Umbilical cord (tissue), 2 donors: ENCODE results near the gene NSA2. TPM values are rescaled to one million over a fixed set of nuclear protein-coding genes. Genes with fewer than 3 reads are reported as not detected.
A peak's percentile ranks its signal among the peaks of the same experiment; 100 is the strongest.
"Not testable (repeated sequence)": the region's sequence is repeated elsewhere in the genome, so short reads cannot be mapped to it uniquely, and the experiment has no call there.

Experiments
- DNase-seq: peaks from one replicate; pipeline ENCODE4 v3.0.0-alpha.2; 2015; ENCODE audit warnings: low spot score
- total RNA-seq: library from RNA; depleted of rRNA; stranded (reverse); fragments of >200 nt; gene quantifications from one replicate; pipeline ENCODE4 v1.2.3, GENCODE V29; 2014; ENCODE audit warnings: low replicate concordance; ENCODE audit not compliant: insufficient read depth

The NSA2 gene
- 118 TPM for total RNA-seq

DNA sequence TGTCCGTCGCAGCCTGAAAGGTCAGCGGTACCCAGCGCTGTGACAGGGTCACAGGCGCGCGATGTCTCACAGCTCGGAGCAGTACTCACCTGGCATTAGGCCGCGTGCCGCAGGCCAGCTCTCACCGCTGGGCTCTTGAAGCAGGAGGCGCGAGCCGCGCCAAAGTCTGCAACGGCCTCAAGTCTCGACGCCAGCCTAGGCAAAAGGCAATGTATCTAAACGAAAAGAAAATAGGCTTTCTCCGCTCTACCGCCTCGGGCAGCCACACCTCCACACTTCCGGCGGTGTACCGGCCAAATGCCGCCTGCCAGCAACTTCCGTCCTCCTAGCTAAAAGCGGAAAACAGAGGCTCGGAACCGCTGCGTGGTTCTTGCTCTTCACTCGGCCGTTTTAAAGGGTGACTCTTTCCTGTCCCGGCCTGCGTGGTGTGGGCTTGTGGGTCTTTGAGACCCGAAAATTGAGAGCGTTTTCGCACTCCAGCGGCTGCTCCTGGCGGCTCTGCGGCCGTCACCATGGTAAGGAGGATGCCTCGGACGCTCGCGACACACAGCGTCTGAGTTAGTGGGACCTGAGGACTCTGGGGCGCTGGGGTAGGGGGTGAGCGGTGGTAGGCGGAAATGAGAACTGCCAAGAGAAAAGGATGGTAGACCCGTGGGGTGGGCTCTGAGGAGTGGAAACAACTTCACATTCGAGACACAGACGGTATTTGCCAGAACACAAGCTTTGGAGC is at the start of gene NSA2, which contains the start of gene GFM2:
NSA2 (plus strand) TSS at position 401 of the 730 bp plus-strand sequence; CDS start at position 513, 112 bp downstream.
GFM2 (minus strand) TSS at position 269 of the 730 bp plus-strand sequence. CDS start 3,375 bp downstream, outside the sequence.
- DNase-seq, result peak; percentile 96

- no peak for DNase-seq
Measured at GRCh38 chr5:74717596-74717995, 49.5 kb upstream of the NSA2 start.

DNA sequence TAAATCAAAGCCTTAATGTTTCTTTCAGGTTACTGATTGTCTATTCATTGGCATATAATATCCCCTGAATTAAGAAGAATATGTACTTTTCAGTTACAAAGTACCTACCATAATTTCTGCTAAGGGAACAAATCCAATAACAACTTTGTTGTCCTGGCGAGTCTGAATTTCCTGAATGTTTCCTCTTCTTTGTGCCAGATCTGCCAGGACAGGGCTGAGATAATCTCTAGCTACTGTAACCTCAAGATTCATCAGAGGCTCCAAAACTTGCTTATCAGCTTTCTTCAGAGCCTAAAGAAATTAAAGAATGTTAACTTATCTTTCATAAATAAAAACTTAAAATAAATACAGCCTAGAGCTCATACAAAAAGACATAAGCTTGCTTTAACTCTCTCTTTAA is 44.8 kb upstream of the NSA2 start:
- no peak for DNase-seq

GRCh38 chr5:74725331-74725730 is 41.7 kb upstream of the NSA2 start:
- no peak for DNase-seq

DNA sequence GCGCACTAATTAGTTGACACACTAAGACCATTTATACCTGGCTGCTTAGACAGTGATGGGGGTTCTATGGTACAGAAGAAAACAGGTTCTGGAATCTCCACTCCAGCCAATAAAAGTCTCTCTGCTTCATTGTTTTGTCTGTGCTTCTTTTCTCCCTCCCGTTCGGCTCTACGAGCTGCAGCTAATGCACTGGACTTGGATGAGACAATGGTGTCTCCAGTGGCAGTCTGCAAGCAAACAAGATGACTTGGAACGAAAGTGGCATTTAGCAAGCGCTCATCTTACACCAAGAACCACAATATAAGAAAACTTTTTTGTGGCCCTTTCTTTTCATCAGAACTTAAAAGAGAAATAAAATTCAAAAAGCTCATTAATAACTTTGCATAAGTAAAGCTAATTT is 30.3 kb upstream of the NSA2 start:
- no peak for DNase-seq

GRCh38 chr5:74738406-74738805 is 28.6 kb upstream of the NSA2 start:
- no peak for DNase-seq

GRCh38 chr5:74748742-74749141 is 18.3 kb upstream of the NSA2 start:
- DNase-seq, result not testable (repeated sequence)

DNA sequence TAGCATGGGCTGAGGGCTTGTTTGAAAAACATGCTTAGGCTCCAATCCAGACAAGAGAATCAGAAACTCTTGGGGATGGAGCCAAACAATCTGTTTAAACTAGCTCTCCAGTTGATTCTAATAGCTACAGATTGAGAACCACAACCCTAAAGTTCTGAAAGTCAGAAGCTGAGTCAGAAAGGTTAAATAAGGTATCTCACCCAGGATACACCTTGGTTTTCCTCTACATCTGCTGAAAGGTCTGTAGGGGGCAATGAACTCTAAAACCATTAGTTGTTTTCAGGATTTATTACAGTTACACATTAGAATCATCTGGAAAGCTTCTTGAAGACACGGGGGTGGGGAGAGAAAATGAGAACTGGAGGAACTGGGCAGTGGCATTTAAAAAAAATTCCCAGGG is 5.8 kb upstream of the NSA2 start:
- DNase-seq, result no peak

DNA sequence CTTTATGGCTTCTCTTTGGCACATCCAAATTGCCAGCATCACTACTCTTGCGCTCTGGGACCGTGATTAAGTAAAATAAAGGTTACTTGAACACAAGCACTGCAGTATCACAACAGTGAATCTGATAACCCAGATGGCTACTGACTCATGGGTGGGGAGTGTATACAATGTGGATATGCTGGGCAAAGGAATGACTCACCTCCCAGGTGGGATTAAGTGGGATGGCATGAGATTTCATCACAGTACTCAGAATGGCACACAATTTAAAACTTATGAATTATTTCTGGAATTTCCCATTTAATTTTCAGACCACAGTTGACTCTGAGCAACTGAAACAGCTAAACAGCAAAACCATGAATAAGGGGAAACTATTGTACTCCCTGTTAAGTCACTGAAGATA is 4.5 kb upstream of the NSA2 start:
- DNase-seq, result no peak

GRCh38 chr5:74763504-74763903 is 3.5 kb upstream of the NSA2 start:
- no peak for DNase-seq

DNA sequence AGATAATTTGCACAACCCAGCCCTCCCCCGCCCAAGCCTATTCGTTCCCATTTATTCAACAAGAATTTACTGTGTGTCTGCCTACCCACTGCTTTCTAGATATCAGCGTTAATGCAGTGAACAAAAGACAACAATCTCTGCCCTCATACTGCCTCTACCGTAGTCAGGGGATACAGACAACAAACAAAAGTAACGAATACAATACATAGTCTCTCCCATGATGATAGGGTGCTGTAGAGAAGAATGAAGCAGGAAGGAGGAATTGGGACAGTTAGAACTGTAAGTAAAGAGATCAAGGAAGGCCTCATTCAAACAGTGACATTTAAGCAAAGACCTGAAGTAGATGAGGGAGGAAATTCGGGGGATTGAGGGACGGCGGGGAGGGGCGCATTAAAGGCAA is 1.8 kb upstream of the NSA2 start:
- no peak for DNase-seq

- no peak for DNase-seq
Measured at GRCh38 chr5:74765929-74766328, 1.1 kb upstream of the NSA2 start.

DNA sequence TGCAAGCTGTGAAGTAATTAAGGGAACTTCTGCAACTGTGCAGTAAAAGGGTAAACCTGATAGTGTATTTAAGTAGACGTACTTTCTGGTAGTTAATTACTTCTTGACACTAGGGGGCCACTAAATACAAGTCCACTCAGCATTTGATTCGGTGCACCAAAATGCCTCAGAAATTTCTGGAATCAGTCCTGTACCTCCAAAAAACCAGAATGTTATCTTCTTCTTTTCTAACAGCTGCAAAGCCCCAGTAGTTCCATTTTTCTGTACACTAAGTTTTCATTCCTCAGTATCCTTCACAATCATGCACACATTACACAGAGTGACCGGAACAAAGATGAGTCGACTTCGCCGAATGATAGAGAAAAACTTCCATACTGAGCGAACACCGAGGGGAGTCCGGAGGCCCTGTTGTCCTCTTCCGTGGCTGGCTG is 616 bp upstream of the NSA2 start:
- DNase-seq, result peak; percentile 29

- peak; percentile 47 for DNase-seq
Measured at GRCh38 chr5:74767579-74767913, 497 bp downstream of the NSA2 start.

DNA sequence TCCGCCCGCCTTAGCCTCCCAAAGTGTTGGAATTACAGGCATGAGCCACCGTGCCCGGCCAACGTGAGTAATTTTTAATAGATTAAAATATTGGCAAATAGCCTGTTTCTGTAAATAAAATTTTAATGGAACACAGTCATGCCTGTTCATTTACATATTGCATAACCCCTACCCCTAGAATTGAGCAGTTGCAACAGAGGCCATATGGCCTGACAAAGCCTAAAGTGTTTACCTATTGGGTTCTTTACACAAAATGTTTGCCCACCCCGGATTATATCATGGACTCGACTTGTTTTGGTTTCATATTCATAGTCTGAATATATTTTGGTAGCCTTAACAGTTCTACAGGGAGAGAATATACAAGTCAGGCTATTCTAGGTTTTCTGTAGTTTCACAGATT is 5.3 kb downstream of the NSA2 start:
- DNase-seq, result no peak

- DNase-seq, result no peak
Measured at GRCh38 chr5:74778609-74779008, 11.6 kb downstream of the NSA2 start.

DNA sequence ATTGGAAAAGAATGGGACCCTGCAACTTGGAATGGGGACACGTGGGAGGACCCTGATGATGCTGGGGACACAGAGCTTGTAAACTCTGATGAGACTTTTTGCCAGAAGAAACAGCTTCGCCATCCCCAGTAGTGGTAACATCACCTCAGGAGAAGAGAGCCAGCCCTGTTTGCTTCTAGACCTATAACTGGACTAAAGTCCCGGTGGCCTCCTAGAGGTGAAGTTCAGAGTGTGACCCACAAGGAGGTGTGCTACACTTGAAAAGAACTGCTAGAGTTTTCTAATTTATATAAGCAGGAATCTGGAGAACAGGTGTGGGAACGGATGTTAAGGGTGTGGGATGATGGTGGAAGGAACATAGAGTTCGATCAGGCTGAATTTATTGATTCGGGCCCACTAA is 19.8 kb downstream of the NSA2 start:
- no peak for DNase-seq

DNA sequence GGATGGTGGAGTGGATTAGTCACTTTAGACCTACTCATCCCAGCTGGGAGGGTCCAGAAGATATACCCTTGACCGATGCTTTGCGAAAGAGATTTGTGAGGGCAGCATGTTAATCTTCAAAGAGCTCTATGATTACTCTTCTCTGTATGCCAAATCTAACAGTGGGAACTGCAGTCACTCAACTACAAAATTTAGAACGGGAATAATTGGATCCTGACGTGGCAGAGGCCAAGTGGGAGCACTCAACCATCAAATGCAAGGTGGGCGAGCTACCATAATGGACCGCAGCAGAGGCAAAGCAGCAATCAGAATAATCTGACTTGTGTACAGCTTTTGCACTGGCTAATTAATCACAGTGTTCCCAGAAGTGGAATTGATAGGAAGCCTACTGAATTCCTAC is 20.4 kb downstream of the NSA2 start:
- no peak for DNase-seq

DNA sequence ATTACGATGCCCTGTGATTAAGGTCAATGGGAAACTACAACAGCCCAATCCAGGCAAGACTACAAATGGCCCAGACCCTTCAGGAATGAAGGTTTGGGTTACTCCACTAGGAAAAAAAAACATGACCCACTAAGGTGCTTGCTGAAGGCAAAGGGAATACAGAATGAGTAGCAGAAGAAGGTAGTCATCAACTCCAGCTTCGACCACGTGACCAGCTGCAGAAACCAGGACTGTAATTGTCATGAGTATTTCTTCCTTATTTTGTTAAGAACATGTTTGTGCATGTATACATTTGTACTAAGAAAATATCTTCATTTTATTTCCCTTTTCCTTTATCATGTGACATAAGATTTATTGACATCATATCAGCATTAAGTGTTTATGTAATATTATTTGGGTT is 24.6 kb downstream of the NSA2 start:
- DNase-seq, result not testable (repeated sequence)

DNA sequence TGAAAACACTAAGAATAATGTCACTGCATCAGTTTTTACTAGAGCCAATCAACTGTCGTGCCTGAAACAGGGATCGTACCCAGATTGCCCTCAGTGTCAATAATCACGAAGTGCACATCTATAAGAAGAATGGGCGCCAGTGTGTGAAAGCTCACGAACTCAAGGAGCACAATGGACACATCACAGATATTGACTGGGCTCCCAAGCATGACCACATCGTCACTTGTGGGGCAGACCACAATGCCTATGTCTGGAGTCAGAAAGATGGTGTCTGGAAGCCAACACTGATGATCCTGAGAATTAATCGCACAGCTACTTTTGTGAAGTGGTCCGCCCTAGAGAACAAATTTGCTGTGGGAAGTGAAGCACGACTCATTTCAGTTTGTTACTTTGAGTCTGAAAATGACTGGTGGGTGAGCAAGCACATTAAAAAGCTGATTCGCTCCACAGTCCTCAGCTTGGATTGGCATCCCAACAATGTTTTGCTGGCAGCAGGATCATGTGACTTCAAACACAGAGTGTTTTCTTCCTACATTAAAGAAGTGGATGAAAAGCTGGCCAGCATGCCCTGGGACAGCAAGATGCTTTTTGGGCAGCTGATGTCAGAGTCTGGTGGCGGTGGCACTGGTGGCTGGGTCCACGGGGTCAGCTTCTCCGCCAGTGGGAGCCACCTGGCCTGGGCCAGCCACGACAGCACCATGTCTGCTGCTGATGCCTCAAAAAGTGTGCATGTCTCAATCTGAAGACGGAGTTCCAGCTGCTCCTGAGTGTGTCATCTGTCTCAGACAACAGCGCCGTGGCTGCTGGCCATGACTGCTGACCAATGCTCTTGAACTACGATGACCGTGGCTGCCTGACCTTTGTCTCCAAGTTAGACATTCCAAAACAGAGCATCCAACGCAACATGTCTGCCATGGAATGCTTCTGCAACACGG is 32.2 kb downstream of the NSA2 start:
- no peak for DNase-seq

DNA sequence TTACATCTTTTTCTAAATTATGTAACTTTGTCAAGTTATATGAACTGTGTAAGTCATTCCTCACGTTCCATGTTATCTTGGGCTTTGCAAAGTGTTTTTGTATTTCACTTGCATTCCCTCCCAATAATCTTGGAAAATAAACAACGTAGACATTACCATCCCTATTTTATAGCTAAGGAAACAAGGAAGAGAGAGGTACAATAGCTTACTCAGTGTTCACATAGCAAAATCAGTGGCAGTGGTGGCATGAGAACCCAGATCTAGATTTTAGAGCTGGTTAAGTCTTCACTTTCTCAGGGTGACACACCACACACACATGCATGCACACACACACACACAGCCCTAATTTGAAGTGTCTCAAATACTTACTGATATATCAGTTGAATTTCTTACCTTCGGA is 34.1 kb downstream of the NSA2 start:
- no peak for DNase-seq

GRCh38 chr5:74801941-74802340 is 34.9 kb downstream of the NSA2 start:
- no peak for DNase-seq

DNA sequence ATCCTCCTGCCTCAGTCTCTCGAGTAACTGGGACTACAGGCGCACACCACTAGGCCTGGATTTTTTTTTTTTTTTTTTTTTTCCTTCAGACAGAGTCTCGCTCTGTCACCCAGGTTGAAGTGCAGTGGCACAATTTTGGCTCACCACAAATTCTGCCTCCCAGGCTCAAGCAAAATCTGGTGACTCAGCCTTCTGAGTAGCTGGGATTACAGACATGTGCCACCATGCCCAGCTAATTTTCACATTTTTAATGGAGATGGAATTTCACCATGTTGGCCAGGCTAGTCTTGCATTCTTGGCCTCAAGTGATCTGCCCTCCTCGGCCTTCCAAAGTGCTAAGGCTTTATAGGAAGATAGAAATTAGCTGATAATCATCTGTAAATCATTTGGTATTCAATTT is 43.9 kb downstream of the NSA2 start:
- DNase-seq, result no peak
